ENCODE measurements around the gene CYSLTR2.
A peak's percentile ranks its signal among the peaks of the same experiment; 100 is the strongest.

Gene CYSLTR2

GRCh38 chr13:48643159-48643558 lies 10.6 kb upstream of the CYSLTR2 start:
- DNase-seq (ENCODE audit: low read depth): no peak
- no peak overlapping the region for H3K4me3 ChIP-seq (ENCODE audit: low read depth, low read length)
- TF ChIP-seq, protein P1, sequence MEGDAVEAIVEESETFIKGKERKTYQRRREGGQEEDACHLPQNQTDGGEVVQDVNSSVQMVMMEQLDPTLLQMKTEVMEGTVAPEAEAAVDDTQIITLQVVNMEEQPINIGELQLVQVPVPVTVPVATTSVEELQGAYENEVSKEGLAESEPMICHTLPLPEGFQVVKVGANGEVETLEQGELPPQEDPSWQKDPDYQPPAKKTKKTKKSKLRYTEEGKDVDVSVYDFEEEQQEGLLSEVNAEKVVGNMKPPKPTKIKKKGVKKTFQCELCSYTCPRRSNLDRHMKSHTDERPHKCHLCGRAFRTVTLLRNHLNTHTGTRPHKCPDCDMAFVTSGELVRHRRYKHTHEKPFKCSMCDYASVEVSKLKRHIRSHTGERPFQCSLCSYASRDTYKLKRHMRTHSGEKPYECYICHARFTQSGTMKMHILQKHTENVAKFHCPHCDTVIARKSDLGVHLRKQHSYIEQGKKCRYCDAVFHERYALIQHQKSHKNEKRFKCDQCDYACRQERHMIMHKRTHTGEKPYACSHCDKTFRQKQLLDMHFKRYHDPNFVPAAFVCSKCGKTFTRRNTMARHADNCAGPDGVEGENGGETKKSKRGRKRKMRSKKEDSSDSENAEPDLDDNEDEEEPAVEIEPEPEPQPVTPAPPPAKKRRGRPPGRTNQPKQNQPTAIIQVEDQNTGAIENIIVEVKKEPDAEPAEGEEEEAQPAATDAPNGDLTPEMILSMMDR (IDR thresholded peaks at IDR 0.05; ENCODE audit: low read depth, low read length, missing control alignments): no peak

- no peak overlapping the region for H3K4me3 ChIP-seq (ENCODE audit: low read depth, low read length)
- TF ChIP-seq, protein P1 (IDR thresholded peaks at IDR 0.05; ENCODE audit: low read depth, low read length, missing control alignments): no peak
- no peak for DNase-seq (ENCODE audit: low read depth)
Measured at GRCh38 chr13:48644141-48644540, 9.6 kb upstream of the CYSLTR2 start.

- no peak for DNase-seq (ENCODE audit: low read depth)
- TF ChIP-seq, protein P1 (IDR thresholded peaks at IDR 0.05; ENCODE audit: low read depth, low read length, missing control alignments): no peak
- no peak overlapping the region for H3K4me3 ChIP-seq (ENCODE audit: low read depth, low read length)
Measured at GRCh38 chr13:48644951-48645350, 8.8 kb upstream of the CYSLTR2 start.

- TF ChIP-seq, protein P1 (IDR thresholded peaks at IDR 0.05; ENCODE audit: low read depth, low read length, missing control alignments): no peak
Measured at GRCh38 chr13:48645845-48646244, 7.9 kb upstream of the CYSLTR2 start.

DNA sequence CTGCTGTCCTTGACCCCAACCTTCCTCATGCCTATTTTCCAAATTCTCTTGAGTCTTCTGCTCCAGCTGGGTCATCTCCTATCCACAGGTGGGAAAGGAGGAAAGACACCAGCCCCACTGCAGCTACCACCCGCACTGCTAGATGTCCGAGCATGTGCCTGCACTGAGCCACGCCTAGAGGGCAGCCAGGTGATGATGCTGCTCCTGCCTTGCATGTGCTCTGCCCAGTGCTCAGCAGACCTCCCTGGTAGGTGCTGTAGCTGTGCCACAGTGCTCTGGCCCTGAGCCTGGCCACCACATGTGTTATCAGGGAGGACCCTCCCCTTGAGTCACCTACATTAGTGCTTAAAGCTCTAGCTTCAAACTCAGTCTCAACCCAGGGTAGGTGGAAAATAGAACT lies 6.9 kb upstream of the CYSLTR2 start:
- no peak for DNase-seq (ENCODE audit: low read depth)
- TF ChIP-seq, protein P1 (IDR thresholded peaks at IDR 0.05; ENCODE audit: low read depth, low read length, missing control alignments): no peak
- H3K4me3 ChIP-seq (ENCODE audit: low read depth, low read length): no peak overlapping the region

More at GRCh38 chr13:48645845-48646244, 7.9 kb upstream of the CYSLTR2 start:
- H3K4me3 ChIP-seq (ENCODE audit: low read depth, low read length): no peak overlapping the region
- DNase-seq (ENCODE audit: low read depth): no peak

GRCh38 chr13:48647625-48648024 lies 6.1 kb upstream of the CYSLTR2 start:
- TF ChIP-seq, protein P1 (IDR thresholded peaks at IDR 0.05; ENCODE audit: low read depth, low read length, missing control alignments): peak; percentile 30
- DNase-seq (ENCODE audit: low read depth): no peak
- no peak overlapping the region for H3K4me3 ChIP-seq (ENCODE audit: low read depth, low read length)

DNA sequence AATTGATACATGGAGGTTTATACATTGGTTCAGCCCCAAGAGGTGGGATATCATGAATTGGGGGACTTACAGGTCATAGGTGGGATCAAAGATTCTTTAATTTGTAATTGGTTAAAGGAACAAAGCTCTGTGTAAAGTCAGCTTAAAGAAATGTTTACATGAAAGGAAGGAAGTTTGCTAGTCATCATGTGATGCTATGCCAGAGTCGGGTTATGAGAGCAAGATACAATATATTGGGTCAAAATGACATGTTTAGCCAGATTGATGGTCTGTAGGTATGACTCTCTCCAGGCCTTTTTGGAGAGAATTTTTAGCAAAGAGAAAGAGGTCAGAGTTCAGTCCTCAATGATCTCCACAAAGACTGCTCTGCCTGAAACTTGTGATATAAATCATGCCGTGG lies 5.3 kb upstream of the CYSLTR2 start:
- DNase-seq (ENCODE audit: low read depth): no peak
- no peak overlapping the region for H3K4me3 ChIP-seq (ENCODE audit: low read depth, low read length)
- TF ChIP-seq, protein P1 (IDR thresholded peaks at IDR 0.05; ENCODE audit: low read depth, low read length, missing control alignments): no peak
